ENCODE data around the gene CST1.
A peak's percentile ranks its signal among the peaks of the same experiment; 100 is the strongest.
"Not testable (repeated sequence)": the region's sequence is repeated elsewhere in the genome, so short reads cannot be mapped to it uniquely, and the experiment has no call there.

CST1 gene

GRCh38 chr20:23750786-23751185 is at the start of gene CST1:
TSS of gene CST1 (minus strand) at chr20:23750935. CDS start at chr20:23750866, 69 bp downstream.
- DNase-seq = not testable (repeated sequence)

- DNase-seq = peak; percentile 7
Measured at GRCh38 chr20:23799216-23799847, 48.6 kb upstream of the CST1 start.

GRCh38 chr20:23795526-23795925 is 44.8 kb upstream of the CST1 start:
- DNase-seq = no peak

GRCh38 chr20:23794841-23795240 is 44.1 kb upstream of the CST1 start:
- DNase-seq = no peak

- DNase-seq = no peak
Measured at GRCh38 chr20:23794065-23794464, 43.3 kb upstream of the CST1 start.

- no peak for DNase-seq
Measured at GRCh38 chr20:23783447-23783846, 32.7 kb upstream of the CST1 start.

GRCh38 chr20:23782366-23782983 is 31.7 kb upstream of the CST1 start:
- peak; percentile 29 for DNase-seq

GRCh38 chr20:23778676-23779075 is 27.9 kb upstream of the CST1 start:
- not testable (repeated sequence) for DNase-seq

- not testable (repeated sequence) for DNase-seq
Measured at GRCh38 chr20:23777380-23777779, 26.6 kb upstream of the CST1 start.

- no peak for DNase-seq
Measured at GRCh38 chr20:23776067-23776771, 25.5 kb upstream of the CST1 start.

GRCh38 chr20:23774081-23774480 is 23.3 kb upstream of the CST1 start:
- no peak for DNase-seq

GRCh38 chr20:23773579-23773978 is 22.8 kb upstream of the CST1 start:
- no peak for DNase-seq

GRCh38 chr20:23773127-23773526 is 22.4 kb upstream of the CST1 start:
- no peak for DNase-seq

- no peak for DNase-seq
Measured at GRCh38 chr20:23772074-23772473, 21.3 kb upstream of the CST1 start.

GRCh38 chr20:23770384-23770783 is 19.6 kb upstream of the CST1 start:
- no peak for DNase-seq

GRCh38 chr20:23768520-23768919 is 17.8 kb upstream of the CST1 start:
- not testable (repeated sequence) for DNase-seq

GRCh38 chr20:23766531-23766930 is 15.8 kb upstream of the CST1 start:
- DNase-seq = no peak

GRCh38 chr20:23765578-23765977 is 14.8 kb upstream of the CST1 start:
- no peak for DNase-seq

GRCh38 chr20:23764630-23765029 is 13.9 kb upstream of the CST1 start:
- DNase-seq = not testable (repeated sequence)

- DNase-seq = no peak
Measured at GRCh38 chr20:23763345-23763744, 12.6 kb upstream of the CST1 start.

GRCh38 chr20:23759306-23759940 is 8.7 kb upstream of the CST1 start:
- no peak for DNase-seq

- DNase-seq = not testable (repeated sequence)
Measured at GRCh38 chr20:23756792-23757191, 6.1 kb upstream of the CST1 start.

- not testable (repeated sequence) for DNase-seq
Measured at GRCh38 chr20:23755131-23755611, 4.4 kb upstream of the CST1 start.

Measured in hematopoietic multipotent progenitor cell treated with erythropoietin and hydrocortisone succinate and interleukin-3 and kit ligand, for 8 days (in vitro differentiated cells).